ENCODE results near the gene PTPRN2. TPM values are rescaled to one million over a fixed set of nuclear protein-coding genes. Genes with fewer than 3 reads are reported as not detected.

Gene PTPRN2
- total RNA-seq, 1 experiment from 2014 or later = 2.1 TPM

- TF ChIP-seq CTCF (IDR thresholded peaks at IDR 0.05 in 2 of 3, conservative IDR thresholded peaks at IDR 0.05 in 1 of 3; ENCODE audit: borderline replicate concordance in 1 of 3, insufficient read depth in 1 of 3, low read depth in 2 of 3, low read length in 2 of 3) (no peak), YY1 (IDR thresholded peaks at IDR 0.05; ENCODE audit: extremely low read depth, insufficient replicate concordance, low read depth, low read length) (no peak), RAD21 (IDR thresholded peaks at IDR 0.05; ENCODE audit: low read depth) (no peak), CBX3 (IDR thresholded peaks at IDR 0.05; ENCODE audit: low read depth) (no peak), ELF1 (IDR thresholded peaks at IDR 0.05; ENCODE audit: borderline replicate concordance, low read depth) (no peak), ZNF274 (IDR thresholded peaks at IDR 0.05; ENCODE audit: low read depth, low read length) (no peak)
Measured at GRCh38 chr7:157493776-157494175, 1093.8 kb downstream of the PTPRN2 start (continued).

GRCh38 chr7:157493017-157493416 lies 1094.6 kb downstream of the PTPRN2 start:
- no peaks in the 10 kb centered on the region; a peak in 1 of 4 replicates for H3K9me3 ChIP-seq (ENCODE audit: control insufficient read depth in 1 of 2, insufficient read depth in 1 of 2, low read depth in 1 of 2, low read length in 2 of 2)
- intact Hi-C loops (cut with micrococcal nuclease) = no loop called here
- ATAC-seq = no peak; the same call in 1 of the 2 replicates
- BruUV-seq (replicated peaks) = no TSS peak
- no peaks in the 10 kb centered on the region for H3K36me3 ChIP-seq (ENCODE audit: control insufficient read depth in 1 of 2, insufficient read depth in 2 of 2, low read length in 2 of 2)
- H2AFZ ChIP-seq (ENCODE audit: low read depth, low read length, poor library complexity, severe bottlenecking) = no peak overlapping the region
- ChIA-PET POLR2A (no interaction called here), CTCF (no interaction called here), RAD21 (ENCODE audit: low non-redundant PET in 1 of 2, low total read pairs in 2 of 2, uncharacterized antibody in 2 of 2, unreplicated experiment in 2 of 2) (no interaction called here)
- no peak overlapping the region for H3K27ac ChIP-seq (ENCODE audit: low read depth, low read length)
- H3K4me3 ChIP-seq (replicated peaks in 1 of 2; ENCODE audit: low read depth in 1 of 2, low read length in 2 of 2) = no peak overlapping the region
- TF ChIP-seq ZFX (IDR thresholded peaks at IDR 0.05) (no peak), JUND (IDR thresholded peaks at IDR 0.05) (no peak), POLR2A (IDR thresholded peaks at IDR 0.05; ENCODE audit: borderline replicate concordance, extremely low read depth, insufficient read depth, insufficient read length) (no peak), ZBTB33 (IDR thresholded peaks at IDR 0.05; ENCODE audit: extremely low read depth, insufficient replicate concordance, low read length) (no peak), SP1 (IDR thresholded peaks at IDR 0.05; ENCODE audit: low read depth) (no peak), REST (IDR thresholded peaks at IDR 0.05; ENCODE audit: low read depth) (no peak; the same call in none of the 2 replicates), EZH2phosphoT487 (IDR thresholded peaks at IDR 0.05; ENCODE audit: borderline replicate concordance) (no peak), TCF7L2 (IDR thresholded peaks at IDR 0.05; ENCODE audit: borderline replicate concordance, extremely low read depth, insufficient read depth, insufficient read length) (no peak)
- no peak for DNase-seq (ENCODE audit: low read depth, low spot score)
- H3K27me3 ChIP-seq (ENCODE audit: insufficient read depth, low read length) = no peaks in the 10 kb centered on the region
- no peaks in the 10 kb centered on the region for H3K79me2 ChIP-seq (ENCODE audit: insufficient read depth, low read length)
- H3K4me1 ChIP-seq (ENCODE audit: control insufficient read depth in 1 of 2, insufficient read depth in 2 of 2, low read length in 2 of 2) = peaks cover 6 to 15% of the 10 kb centered on the region in 2 experiments
- H3K9ac ChIP-seq (ENCODE audit: low read length) = no peak overlapping the region
- H3K4me2 ChIP-seq (ENCODE audit: low read length) = no peak overlapping the region
- no peaks in the 10 kb centered on the region for H4K20me1 ChIP-seq (ENCODE audit: insufficient read depth)
- no peaks in the 10 kb centered on the region for H3K9me2 ChIP-seq (ENCODE audit: insufficient read depth)
